HAP-1 (cell line): ENCODE data around the gene ATP6V0A1.
"Not testable (repeated sequence)": the region's sequence is repeated elsewhere in the genome, so short reads cannot be mapped to it uniquely, and the experiment has no call there.

ENCODE experiments used
- DNase-seq, 2 experiments: peaks; one replicate each; pipeline ENCODE4 v3.0.0-alpha.2; 2016 to 2020; ENCODE audit warnings: low spot score in 2 of 2
- H3K27me3 ChIP-seq: fragments of 250-450 bp; sonication (Bioruptor Pico); 2 replicates; pipeline ENCODE4 v1.5.1; 2020; ENCODE audit warnings: low read depth, mild to moderate bottlenecking, moderate library complexity
- H3K36me3 ChIP-seq: fragments of 250-450 bp; sonication (Bioruptor Pico); replicated peaks from 2 replicates; pipeline ENCODE4 v1.5.1; 2020; ENCODE audit warnings: mild to moderate bottlenecking
- H3K4me1 ChIP-seq: fragments of 250-450 bp; sonication (Bioruptor Pico); 2 replicates; pipeline ENCODE4 v1.5.1; 2020; ENCODE audit warnings: mild to moderate bottlenecking
- H3K4me3 ChIP-seq: fragments of 250-450 bp; sonication (Bioruptor Pico); 2 replicates; pipeline ENCODE4 v1.5.1; 2020; ENCODE audit warnings: mild to moderate bottlenecking, moderate library complexity
- H3K9me3 ChIP-seq: fragments of 250-450 bp; sonication (Bioruptor Pico); 2 replicates; pipeline ENCODE4 v1.5.1; 2020; ENCODE audit warnings: mild to moderate bottlenecking, moderate library complexity
- in situ Hi-C: fragments of 300-500 bp; cut with MboI; formaldehyde crosslinking; loops from 3 replicates; pipeline ENCODE4 v1.14.3; 2020; ENCODE audit warnings: low sequenced_read_pairs, inconsistent platforms, mixed read lengths

Gene ATP6V0A1

DNA sequence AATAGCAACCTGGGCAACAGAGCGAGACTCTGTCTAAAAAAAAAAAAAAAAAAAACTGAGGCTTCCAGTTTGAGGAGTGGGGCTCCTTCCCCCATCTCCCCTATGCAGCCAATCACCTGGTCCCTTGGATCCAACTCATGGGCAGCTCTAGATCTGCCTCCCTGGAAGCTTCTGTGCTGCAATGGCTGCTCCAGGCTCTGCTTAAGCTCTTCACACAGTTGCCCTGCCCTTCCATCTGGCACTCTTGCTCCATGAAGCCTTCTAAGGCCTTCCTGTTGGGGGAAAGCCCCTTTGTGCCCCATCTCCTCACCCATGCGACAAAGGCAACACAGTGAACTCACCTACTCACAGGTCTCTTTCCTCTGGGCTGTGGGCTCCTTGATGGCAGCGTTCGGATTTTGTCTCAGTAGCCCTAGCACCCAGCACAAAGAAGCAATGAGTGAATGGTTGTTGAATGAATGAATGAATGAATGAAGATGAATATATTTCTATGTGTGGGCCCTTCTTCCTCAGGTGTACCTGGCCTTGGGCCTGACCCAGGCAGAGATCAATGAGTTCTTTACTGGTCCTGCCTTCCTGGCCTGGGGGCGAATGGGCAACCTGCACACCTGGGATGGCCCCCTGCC lies 79.3 kb downstream of the ATP6V0A1 start:
- DNase-seq, result no peak
- Histone ChIP-seq H3K9me3 (no peaks in the 10 kb centered on the region), H3K4me3 (no peak overlapping the region), H3K27me3 (no peaks in the 10 kb centered on the region), H3K4me1 (peaks cover 16% of the 10 kb centered on the region), H3K36me3 (peaks cover 36% of the 10 kb centered on the region)
- in situ Hi-C loops, result no loop called here

DNA sequence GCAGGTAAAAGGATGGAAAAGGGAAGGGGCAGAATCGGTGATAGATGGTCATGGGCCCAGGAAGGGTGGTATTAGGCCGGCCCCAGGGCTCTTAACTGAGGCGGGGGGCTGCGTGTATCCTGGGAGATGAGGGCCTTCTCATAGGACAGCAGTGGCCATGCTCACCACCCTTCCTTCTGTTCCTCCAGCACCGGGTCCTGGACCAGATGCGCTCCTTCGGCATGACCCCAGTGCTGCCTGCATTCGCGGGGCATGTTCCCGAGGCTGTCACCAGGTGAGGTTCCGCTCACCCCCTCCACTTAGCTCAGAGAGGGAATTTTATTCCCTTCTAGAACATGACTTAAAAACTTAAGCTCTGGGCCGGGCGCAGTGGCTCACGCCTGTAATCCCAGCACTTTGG lies 79.8 kb downstream of the ATP6V0A1 start:
- in situ Hi-C loops, result no loop called here
- Histone ChIP-seq H3K27me3 (no peaks in the 10 kb centered on the region), H3K4me1 (peaks cover 16% of the 10 kb centered on the region), H3K36me3 (peaks cover 40% of the 10 kb centered on the region), H3K4me3 (no peak overlapping the region), H3K9me3 (no peaks in the 10 kb centered on the region)
- DNase-seq, result no peak

DNA sequence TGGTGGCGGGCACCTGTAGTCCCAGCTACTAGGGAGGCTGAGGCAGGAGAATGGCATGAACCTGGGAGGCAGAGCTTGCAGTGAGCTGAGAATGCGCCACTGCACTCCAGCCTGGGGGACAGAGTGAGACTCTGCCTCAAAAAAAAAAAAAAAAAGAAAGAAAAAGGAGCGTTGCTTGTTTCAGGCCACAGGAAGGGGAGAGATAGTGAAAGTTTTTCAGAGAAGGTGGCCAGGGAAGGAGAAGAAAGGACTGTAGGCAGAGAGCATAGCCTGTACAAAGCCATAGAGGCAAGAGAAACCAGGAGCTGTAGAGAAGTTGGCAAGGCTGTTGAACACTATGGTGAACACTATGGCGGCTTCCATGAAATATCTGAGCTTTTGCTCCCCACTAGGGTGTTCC lies 81.9 kb downstream of the ATP6V0A1 start:
- in situ Hi-C loops, H3K4me3 ChIP-seq, DNase-seq, H3K9me3 ChIP-seq, H3K27me3 ChIP-seq: not testable (repeated sequence)
- Histone ChIP-seq H3K4me1 (peaks cover 10% of the 10 kb centered on the region), H3K36me3 (peaks cover 40% of the 10 kb centered on the region)

DNA sequence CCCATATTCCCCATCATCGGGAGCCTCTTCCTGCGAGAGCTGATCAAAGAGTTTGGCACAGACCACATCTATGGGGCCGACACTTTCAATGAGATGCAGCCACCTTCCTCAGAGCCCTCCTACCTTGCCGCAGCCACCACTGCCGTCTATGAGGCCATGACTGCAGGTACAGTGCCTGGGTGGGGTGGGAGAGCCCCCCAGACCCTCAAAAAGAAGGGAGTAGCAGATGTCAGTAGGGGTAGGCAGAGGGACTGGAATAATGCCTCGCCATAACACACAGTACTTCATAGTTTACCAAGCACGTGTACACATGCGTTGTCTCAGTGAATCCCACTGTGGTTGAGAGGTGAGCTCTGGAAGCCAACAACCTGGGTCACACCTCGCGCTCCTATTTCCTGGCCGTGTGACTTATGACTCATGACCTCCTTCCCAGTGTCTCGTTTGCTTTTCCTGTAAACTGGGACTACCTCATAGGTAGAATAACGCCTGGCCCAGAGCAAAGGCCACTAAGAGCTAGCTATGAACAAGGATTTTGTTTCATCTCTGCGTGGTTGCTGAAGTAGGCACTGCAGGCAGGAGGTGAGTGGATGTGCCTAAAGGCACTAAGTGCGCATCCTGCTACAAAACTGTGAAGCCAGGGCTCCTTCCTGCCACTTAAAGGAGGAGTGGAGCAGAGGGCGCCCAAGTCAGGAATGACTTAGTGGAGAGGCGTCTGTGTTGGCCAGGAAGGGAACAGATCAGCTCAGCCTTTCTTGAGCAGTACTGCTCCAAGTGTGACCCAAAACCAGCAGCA lies 82.6 kb downstream of the ATP6V0A1 start:
- DNase-seq, result no peak
- Histone ChIP-seq H3K36me3 (peaks cover 40% of the 10 kb centered on the region), H3K4me1 (peaks cover 6% of the 10 kb centered on the region), H3K9me3 (no peaks in the 10 kb centered on the region), H3K27me3 (no peaks in the 10 kb centered on the region), H3K4me3 (no peak overlapping the region)
- in situ Hi-C loops, result no loop called here

DNA sequence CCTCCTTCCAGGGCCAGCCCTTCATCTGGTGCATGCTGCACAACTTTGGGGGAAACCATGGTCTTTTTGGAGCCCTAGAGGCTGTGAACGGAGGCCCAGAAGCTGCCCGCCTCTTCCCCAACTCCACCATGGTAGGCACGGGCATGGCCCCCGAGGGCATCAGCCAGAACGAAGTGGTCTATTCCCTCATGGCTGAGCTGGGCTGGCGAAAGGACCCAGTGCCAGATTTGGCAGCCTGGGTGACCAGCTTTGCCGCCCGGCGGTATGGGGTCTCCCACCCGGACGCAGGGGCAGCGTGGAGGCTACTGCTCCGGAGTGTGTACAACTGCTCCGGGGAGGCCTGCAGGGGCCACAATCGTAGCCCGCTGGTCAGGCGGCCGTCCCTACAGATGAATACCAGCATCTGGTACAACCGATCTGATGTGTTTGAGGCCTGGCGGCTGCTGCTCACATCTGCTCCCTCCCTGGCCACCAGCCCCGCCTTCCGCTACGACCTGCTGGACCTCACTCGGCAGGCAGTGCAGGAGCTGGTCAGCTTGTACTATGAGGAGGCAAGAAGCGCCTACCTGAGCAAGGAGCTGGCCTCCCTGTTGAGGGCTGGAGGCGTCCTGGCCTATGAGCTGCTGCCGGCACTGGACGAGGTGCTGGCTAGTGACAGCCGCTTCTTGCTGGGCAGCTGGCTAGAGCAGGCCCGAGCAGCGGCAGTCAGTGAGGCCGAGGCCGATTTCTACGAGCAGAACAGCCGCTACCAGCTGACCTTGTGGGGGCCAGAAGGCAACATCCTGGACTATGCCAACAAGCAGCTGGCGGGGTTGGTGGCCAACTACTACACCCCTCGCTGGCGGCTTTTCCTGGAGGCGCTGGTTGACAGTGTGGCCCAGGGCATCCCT lies 84.8 kb downstream of the ATP6V0A1 start:
- H3K4me1 ChIP-seq, result no peaks in the 10 kb centered on the region
- H3K4me3 ChIP-seq, result no peak overlapping the region
- in situ Hi-C loops, result no loop called here
- DNase-seq, result no peak
- H3K9me3 ChIP-seq, result no peaks in the 10 kb centered on the region
- no peaks in the 10 kb centered on the region for H3K27me3 ChIP-seq
- H3K36me3 ChIP-seq, result peaks cover 31% of the 10 kb centered on the region

DNA sequence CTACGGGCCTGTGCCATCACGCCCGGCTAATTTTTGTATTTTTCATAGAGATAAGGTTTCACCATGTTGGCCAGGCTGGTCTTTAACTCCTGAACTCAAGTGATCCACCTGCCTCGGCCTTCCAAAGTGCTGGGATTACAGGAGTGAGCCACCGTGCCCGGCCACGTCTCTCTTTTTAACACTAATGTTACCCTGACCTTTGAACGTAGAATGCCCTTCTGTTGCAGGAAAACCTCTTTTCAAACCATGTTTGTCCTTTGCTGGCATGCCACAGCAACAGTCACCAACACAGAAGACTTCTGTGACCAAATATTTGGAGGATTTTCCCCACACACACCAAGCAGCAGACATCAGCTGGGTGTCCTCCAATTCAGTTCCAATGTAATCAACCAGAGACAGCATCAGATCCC lies 86.2 kb downstream of the ATP6V0A1 start:
- H3K27me3 ChIP-seq, result no peaks in the 10 kb centered on the region
- in situ Hi-C loops, result no loop called here
- no peak overlapping the region for H3K4me3 ChIP-seq
- peaks cover 18% of the 10 kb centered on the region for H3K36me3 ChIP-seq
- no peak for DNase-seq
- no peaks in the 10 kb centered on the region for H3K9me3 ChIP-seq
- H3K4me1 ChIP-seq, result no peaks in the 10 kb centered on the region

DNA sequence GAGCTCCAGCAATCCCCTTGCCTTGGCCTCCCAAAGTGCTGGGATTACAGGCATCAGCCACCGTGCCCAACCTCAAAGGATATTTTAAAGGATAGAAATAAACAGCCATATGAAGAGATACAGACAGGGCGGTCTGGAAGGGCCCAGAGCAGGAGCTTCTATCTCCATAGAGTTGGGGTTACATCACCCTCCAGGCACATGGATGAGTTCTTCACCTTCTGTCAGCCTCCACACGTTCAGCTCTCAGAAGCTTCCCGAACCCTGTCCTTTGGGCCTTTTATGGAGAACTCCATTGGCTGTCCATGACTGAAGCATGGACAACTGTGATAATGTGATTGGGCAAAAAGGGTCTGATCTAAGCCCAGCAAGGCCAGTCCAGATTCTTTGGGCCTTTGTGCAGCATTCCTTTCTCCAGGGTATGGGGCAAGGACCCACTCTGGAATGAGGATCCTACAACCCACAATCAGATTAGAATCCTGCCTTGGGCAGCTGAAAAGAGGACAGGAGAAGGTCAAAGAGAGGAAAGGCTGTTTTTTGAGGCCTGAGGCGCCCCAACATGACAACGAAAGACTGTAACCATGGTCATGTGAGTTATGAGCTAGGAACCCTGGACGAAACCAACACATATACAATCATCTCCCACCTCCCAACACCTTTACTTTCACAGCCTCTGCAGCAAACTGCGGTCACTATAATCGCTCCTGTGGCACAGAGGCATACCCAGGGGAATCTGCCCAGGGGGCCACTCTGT lies 87.3 kb downstream of the ATP6V0A1 start:
- in situ Hi-C loops, DNase-seq, H3K9me3 ChIP-seq, H3K27me3 ChIP-seq, H3K4me1 ChIP-seq, H3K4me3 ChIP-seq: not testable (repeated sequence)
- H3K36me3 ChIP-seq, result peaks cover 18% of the 10 kb centered on the region

DNA sequence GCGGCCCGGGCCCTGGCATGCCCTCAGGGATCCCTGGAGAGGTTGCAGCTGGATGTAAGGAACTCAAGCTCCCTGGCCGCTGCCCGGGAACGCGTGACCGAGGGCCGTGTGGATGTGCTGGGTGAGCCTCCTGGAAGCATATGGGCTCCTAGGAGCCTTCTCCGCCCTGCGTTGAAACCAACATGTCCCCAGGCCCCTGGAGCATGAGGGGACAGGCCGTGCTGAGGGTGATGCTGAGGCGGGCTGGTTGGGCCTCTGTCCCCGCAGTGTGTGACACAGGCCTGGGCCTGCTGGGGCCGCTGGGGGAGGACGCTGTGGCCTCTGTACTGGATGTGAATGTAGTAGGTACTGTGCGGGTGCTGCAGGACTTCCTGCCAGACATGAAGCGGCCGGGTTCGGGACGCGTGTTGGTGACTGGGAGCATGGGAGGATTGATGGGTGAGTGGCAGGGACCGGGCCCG lies 88.4 kb downstream of the ATP6V0A1 start:
- H3K27me3 ChIP-seq, result no peaks in the 10 kb centered on the region
- in situ Hi-C loops, result no loop called here
- DNase-seq, result no peak
- H3K36me3 ChIP-seq, result peaks cover 13% of the 10 kb centered on the region
- H3K9me3 ChIP-seq, result no peaks in the 10 kb centered on the region
- H3K4me3 ChIP-seq, result no peak overlapping the region
- H3K4me1 ChIP-seq, result no peaks in the 10 kb centered on the region

DNA sequence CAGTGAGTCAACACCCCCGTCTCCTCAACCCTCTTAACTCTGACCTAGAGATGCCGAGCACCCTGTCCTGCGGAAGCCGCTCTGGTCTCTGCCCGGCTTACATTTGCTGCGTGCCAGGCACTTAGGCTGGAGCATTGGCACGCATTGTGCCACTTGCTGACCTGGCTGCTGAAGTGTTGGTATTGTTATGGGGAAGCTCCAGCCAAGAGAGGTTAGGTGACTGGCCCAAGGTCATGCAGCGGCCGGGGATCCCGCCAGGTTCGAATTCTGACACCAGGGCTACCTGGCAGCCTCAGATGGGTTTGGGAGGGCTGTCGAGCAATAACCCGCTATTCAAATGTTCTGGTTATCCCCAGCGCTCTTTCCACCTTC lies 89.0 kb downstream of the ATP6V0A1 start:
- in situ Hi-C loops, result no loop called here

DNA sequence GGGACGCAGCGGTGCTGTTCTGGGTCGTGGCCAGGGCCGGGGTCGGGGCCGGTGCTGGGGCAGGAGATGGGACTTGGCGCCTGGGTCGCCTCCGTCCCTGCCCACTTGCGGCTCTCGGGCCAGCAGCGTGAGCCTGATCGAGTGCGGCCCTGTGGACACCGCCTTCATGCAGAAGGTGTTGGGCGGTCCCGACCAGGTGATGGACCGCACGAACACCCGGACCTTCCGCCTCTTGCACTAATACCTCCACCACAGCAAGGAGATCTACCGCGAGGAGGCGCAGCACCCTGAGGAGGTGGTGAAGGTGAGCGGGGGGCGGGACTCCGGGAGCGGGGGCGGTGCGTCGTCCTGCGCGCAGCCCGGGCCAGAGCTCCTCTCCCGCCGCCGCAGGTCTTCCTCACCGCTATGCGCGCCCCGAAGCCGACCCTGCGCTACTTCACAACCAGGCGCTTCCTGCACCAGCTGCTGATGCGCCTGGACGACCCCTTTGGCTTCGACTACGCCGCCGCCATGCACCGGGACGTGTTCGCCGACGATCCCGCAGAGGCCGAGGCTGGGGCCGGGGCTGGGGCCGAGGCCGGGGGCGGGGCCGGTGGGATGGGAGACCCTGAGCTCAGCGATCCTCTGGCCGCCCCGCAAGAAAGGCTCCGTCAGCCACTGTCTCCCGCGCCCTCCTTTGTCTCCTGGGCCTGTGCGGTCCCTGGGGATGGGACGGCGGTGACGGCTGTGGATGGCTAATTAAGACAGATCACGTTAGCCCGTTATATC lies 89.6 kb downstream of the ATP6V0A1 start:
- Histone ChIP-seq H3K36me3 (peaks cover under 1% of the 10 kb centered on the region), H3K9me3 (no peaks in the 10 kb centered on the region), H3K4me3 (no peak overlapping the region), H3K4me1 (no peaks in the 10 kb centered on the region; the same call in 1 of the 2 replicates), H3K27me3 (no peaks in the 10 kb centered on the region)
- in situ Hi-C loops, result no loop called here
- DNase-seq, result no peak

More for the DNA sequence above, 89.0 kb downstream of the ATP6V0A1 start:
- no peaks in the 10 kb centered on the region for H3K4me1 ChIP-seq
- peaks cover 7% of the 10 kb centered on the region for H3K36me3 ChIP-seq
- H3K9me3 ChIP-seq, result no peaks in the 10 kb centered on the region
- no peaks in the 10 kb centered on the region for H3K27me3 ChIP-seq
- no peak for DNase-seq
- no peak overlapping the region for H3K4me3 ChIP-seq

DNA sequence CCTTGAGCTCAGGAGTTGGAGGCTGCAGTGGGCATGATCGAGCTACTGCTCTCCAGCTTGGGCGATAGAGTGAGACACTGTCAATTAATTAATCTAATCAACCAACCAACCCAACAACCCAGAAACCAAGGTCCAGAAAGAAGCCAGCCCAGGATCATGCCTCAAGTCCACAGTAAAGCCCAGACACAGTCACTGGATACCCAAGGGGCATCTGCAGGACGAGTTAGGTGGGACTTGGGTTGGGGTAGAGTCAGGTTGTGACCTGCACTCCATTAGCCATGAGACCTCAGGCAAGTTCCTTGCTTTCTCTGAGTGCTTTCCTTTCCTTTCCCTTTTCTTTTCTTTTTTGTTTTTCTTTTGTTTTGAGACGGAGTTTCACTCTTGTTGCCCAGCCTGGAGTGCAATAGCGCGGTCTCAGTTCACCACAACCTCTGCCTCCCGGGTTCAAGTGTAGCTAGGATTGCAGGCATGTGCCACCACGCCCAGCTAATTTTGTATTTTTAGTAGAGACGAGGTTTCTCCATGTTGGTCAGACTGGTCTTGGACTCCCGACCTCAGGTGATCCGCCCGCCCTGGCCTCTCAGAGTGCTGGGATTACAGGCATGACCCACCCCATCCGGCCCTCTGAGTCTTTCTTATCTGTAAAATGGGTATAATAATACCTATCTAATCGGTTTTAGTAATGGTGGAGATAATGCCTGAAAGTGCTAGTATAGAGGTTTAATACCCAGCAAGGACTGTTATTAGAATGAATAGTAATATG lies 90.5 kb downstream of the ATP6V0A1 start:
- Histone ChIP-seq H3K4me3 (no peak overlapping the region), H3K36me3 (no peaks in the 10 kb centered on the region; the same call in 1 of the 2 replicates), H3K9me3 (no peaks in the 10 kb centered on the region), H3K4me1 (peaks cover 2% of the 10 kb centered on the region; the same call in 1 of the 2 replicates), H3K27me3 (no peaks in the 10 kb centered on the region)
- DNase-seq, result no peak
- in situ Hi-C loops, result no loop called here

DNA sequence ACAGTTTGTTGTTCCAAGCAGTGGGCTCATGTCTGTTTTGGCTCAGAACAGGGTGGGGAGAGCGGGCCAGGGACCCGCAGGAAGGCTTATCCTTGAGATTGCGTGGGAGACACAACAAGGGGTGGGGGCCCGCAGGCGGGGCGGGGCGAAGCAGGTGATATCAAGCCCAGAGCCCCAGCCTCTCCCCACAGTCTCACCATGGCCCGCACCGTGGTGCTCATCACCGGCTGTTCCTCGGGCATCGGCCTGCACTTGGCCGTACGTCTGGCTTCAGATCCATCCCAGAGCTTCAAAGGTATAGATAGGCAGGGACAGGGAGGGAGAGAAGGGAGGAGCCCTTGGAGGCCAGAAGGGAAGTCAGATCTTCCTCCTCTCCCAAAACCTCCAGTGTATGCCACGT lies 94.1 kb downstream of the ATP6V0A1 start, which contains the start of gene HSD17B1:
HSD17B1 (plus strand) TSS at position 188 of the 400 bp plus-strand sequence; CDS start at position 199, 11 bp downstream.
- DNase-seq, H3K4me1 ChIP-seq, H3K36me3 ChIP-seq, H3K27me3 ChIP-seq, in situ Hi-C loops, H3K9me3 ChIP-seq: not testable (repeated sequence)
- peak within 1 kb of the TSS; percentile 80 for H3K4me3 ChIP-seq
